Pancreas (tissue), 10 donors: ENCODE results near the gene CHFR. TPM values are rescaled to one million over a fixed set of nuclear protein-coding genes. Genes with fewer than 3 reads are reported as not detected.
"Not testable (repeated sequence)": the region's sequence is repeated elsewhere in the genome, so short reads cannot be mapped to it uniquely, and the experiment has no call there.

ENCODE experiments used
- ATAC-seq, 4 donors: fragments of 200-7000 bp; cut with Tn5 transposase; one replicate each; pipeline versions ENCODE4 v1.8.0 to v1.9.1; 2020; ENCODE audit warnings: mild to moderate bottlenecking in 4 of 4, moderate library complexity in 4 of 4
- DNase-seq, 6 donors: peaks; one replicate each; pipeline ENCODE4 v3.0.0-alpha.2; 2020
- FAIRE-seq: peaks from 2 replicates; lab custom pipeline; 2012; peaks lifted over from hg19 to GRCh38; lab: Jason Lieb, UNC
- H3K27ac ChIP-seq, 4 donors: fragments of 200-600 bp; sonication (generic); 1 replicate in 3 of 4; 2 replicates in 1 of 4; pipeline versions ENCODE4 v1.5.0 to v1.8.0; 2020
- H3K27me3 ChIP-seq, 4 donors: fragments of 200-600 bp; one replicate each; pipeline ENCODE4 v1.8.0; 2021
- H3K36me3 ChIP-seq, 3 donors: fragments of 200-600 bp; sonication (generic) in 1 of 3; one replicate each; pipeline versions ENCODE4 v1.5.0 to v1.8.0; 2020 to 2021
- H3K4me1 ChIP-seq, 3 donors: fragments of 200-600 bp; one replicate each; pipeline ENCODE4 v1.8.0; 2021
- H3K4me3 ChIP-seq, 4 donors: fragments of 200-600 bp; sonication (generic) in 2 of 4; one replicate each; pipeline versions ENCODE4 v1.5.0 to v1.8.0; 2020 to 2021
- H3K9me3 ChIP-seq, 4 donors: fragments of 200-600 bp; one replicate each; pipeline ENCODE4 v1.8.0; 2021
- WGBS, 2 donors: extraction: QIAGEN DNeasy Blood & Tissue Kit; methylation state at CpG; one replicate each; pipeline ENCODE4 v1.1.7; 2013; 5-methylcytosine and 5-hydroxymethylcytosine counted together
- intact Hi-C, 3 donors: fragments of 100-400 bp; cut with DNase I; formaldehyde crosslinking; loops; one replicate each; pipeline versions ENCODE4 v1.11.1 to v1.14.2; 2022
- polyA plus RNA-seq, 2 donors: library from polyadenylated mRNA; stranded (reverse); fragments of 200-250 nt; gene quantifications; one replicate each; pipeline ENCODE4 v1.2.3, GENCODE V29; 2013
- total RNA-seq, 6 donors: library from RNA; stranded (reverse); fragmentation: NEBNext Ultra II Directional in 4 of 6; extraction: Animal tissue kit (Norgen Biotek cat#: 25700) in 4 of 6; gene quantifications; one replicate each; pipeline versions ENCODE4 v1.2.1 to v1.2.4, GENCODE V29; 2021 to 2023
- TF ChIP-seq, protein P1 (sequence below), 4 donors: fragments of 200-600 bp; sonication (generic) in 3 of 4; IDR thresholded peaks; one replicate each; pipeline versions ENCODE4 v1.5.0 to v1.8.0; 2021; ENCODE audit warnings: antibody characterized with exemption in 4 of 4
- donor health status: healthy with polysubstance abuse.
- donor health status: DM: no; HTN: no; CAD: no; lungs with moderate emphysema.
- donor health status: DM: no; HTN: no; CAD: no.
- donor health status: control.
- donor health status: control.
- donor health status: Bipolar disorder and iron deficiency.
- donor health status: DM: yes; HTN: yes; CAD: no.
- donor health status: DM: no; HTN: no; CAD: no.
- donor health status: DM: no; HTN: no; CAD: no.
- donor health status: DM: yes; HTN: yes; CAD: no.

Gene CHFR
- total and polyA plus RNA-seq, 8 donors: 14.9 to 32.3 (median 16.1) TPM

DNA sequence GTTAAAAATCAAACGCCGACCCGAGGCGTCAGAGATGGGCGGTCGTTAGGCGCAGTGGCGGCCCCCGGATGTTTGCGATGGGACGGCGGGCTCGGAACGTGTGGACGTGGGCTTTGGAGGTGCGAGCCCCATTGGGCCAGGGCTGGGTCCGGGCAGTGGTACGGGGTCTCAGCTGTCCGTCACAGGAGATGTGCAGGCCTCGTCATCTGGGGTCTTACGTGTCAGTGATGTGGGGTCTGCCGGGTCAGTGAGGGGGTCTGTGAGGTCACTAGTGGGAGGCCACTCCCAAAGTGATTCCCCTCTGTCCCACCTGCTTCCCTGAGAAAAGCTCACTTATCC is 21.6 kb upstream of the CHFR start:
- TF ChIP-seq, protein P1, sequence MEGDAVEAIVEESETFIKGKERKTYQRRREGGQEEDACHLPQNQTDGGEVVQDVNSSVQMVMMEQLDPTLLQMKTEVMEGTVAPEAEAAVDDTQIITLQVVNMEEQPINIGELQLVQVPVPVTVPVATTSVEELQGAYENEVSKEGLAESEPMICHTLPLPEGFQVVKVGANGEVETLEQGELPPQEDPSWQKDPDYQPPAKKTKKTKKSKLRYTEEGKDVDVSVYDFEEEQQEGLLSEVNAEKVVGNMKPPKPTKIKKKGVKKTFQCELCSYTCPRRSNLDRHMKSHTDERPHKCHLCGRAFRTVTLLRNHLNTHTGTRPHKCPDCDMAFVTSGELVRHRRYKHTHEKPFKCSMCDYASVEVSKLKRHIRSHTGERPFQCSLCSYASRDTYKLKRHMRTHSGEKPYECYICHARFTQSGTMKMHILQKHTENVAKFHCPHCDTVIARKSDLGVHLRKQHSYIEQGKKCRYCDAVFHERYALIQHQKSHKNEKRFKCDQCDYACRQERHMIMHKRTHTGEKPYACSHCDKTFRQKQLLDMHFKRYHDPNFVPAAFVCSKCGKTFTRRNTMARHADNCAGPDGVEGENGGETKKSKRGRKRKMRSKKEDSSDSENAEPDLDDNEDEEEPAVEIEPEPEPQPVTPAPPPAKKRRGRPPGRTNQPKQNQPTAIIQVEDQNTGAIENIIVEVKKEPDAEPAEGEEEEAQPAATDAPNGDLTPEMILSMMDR (IDR thresholded peaks at IDR 0.05): no peak
- WGBS, 2 donors: 0 to 2% methylated on average over 22 of the region's 22 CpGs
- ATAC-seq: peak in 3 of 4 donors; percentile 0 to 3 (median 2)

DNA sequence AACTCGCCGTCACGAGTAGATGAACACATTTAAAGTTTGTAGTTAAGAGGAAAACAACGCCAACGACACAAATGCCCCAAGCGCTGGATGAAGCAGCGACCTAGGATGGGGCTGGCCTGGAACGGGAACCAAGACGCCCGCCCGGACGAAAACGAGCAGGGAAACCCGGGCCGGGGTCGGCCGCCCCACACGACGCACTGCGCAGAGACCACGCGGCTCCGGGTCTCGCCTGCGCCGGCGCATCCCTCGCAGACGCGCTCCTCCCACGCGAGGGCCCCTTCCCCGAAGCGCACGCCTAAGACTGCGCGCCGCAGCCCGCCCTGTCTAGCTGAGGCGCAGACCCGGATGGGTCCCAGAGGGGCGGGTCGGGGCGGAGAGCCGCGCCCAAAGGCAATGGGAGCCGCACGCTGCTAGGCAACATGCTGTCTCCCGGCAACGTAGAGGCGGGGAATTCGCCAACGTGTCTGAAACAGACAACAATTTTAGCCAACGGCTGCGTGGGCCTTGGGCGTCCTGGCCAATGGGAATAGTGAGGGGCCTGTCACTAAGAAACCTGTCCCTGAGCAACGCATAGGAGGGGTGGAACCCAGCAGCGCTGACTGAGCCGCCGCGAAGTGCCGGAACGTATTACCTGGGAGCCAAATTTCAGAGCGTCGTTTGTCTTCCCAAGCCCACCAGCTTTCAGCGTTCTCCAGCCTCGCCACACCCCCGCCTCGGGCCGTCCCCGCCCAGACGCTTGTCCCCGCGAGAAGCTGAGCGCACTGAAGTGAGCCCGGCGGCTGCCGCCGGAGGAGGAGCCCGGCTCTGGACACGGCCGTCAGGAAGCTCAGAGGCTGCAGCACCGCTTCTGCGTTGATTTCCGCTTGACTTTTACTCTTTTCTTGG is 21.0 kb upstream of the CHFR start:
- FAIRE-seq: peak; percentile 86
- TF ChIP-seq, protein P1 (IDR thresholded peaks at IDR 0.05): no peak
- peak; percentile 94 to 98 (median 96) for DNase-seq
- Histone ChIP-seq H3K4me1 (no peaks in the 10 kb centered on the region), H3K27ac (peak overlapping the region; percentile 26 to 66 (median 59)), H3K9me3 (no peaks in the 10 kb centered on the region), H3K36me3 (no peaks in the 10 kb centered on the region), H3K27me3 (no peaks in the 10 kb centered on the region), H3K4me3 (peak overlapping the region; percentile 46 to 62 (median 56))
- intact Hi-C loops: no loop called here
- WGBS, 2 donors: 0 to 1% methylated on average over 83 to 85 of the region's 85 CpGs
- peak; percentile 93 to 96 (median 94) for ATAC-seq

More for the DNA sequence above, 21.6 kb upstream of the CHFR start:
- intact Hi-C loops: no loop called here
- no peaks in the 10 kb centered on the region for H3K27me3 ChIP-seq
- FAIRE-seq (no peak), DNase-seq (peak in 1 of 6 donors; percentile 66)
- no peaks in the 10 kb centered on the region for H3K4me1 ChIP-seq
- H3K9me3 ChIP-seq: no peaks in the 10 kb centered on the region
- H3K4me3 ChIP-seq: peak overlapping the region; percentile 46 to 62 (median 56)
- no peaks in the 10 kb centered on the region for H3K36me3 ChIP-seq
- peak overlapping the region; percentile 25 to 56 (median 40) for H3K27ac ChIP-seq

DNA sequence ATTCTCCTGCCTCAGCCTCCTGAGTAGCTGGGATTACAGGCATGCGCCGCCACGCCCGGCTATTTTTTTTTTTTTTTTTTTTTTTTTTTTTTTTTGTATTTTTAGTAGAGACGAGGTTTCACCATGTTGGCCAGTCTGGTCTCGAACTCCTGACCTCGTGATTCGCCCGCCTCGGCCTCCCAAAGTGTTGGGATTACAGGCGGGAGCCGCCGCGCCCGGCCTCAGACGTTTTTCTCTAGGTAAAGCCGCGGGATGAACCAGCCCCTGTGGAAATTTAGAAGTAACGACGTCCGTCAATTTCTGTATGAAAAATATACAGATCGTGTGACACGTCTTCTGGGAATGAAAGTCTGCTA is 20.4 kb upstream of the CHFR start:
- FAIRE-seq, intact Hi-C loops, H3K27me3 ChIP-seq, H3K36me3 ChIP-seq, H3K9me3 ChIP-seq, ATAC-seq, H3K4me1 ChIP-seq, DNase-seq: not testable (repeated sequence)
- 3 to 9% methylated on average over 21 to 23 of the region's 23 CpGs for WGBS, 2 donors
- Histone ChIP-seq H3K4me3 (peak overlapping the region; percentile 46 to 62 (median 56)), H3K27ac (peak overlapping the region in 2 of 4 donors; percentile 62 to 66)

DNA sequence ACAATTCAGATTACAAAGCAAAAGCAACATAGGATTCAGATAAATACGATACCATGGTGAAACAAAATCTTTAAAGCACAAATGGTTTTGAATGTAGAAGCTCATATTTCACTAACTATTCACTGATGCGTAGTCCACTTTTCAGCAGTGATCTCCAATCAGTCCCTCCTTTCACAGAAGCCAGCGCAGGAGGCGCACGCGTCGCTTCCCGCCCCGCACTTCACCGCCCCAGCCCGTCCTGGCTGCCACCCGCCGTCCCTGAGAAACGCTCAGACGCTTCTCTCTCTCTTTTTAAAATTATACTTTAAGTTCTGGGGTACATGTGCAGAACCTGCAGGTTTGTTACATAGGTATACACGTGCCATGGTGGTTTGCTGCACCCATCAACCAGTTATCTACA is 19.8 kb upstream of the CHFR start:
- no peak overlapping the region for H3K27ac ChIP-seq
- H3K27me3 ChIP-seq: no peaks in the 10 kb centered on the region
- no peaks in the 10 kb centered on the region for H3K36me3 ChIP-seq
- no peaks in the 10 kb centered on the region for H3K4me1 ChIP-seq
- H3K4me3 ChIP-seq: no peak overlapping the region
- DNase-seq (no peak), ATAC-seq (no peak), FAIRE-seq (no peak)
- intact Hi-C loops: no loop called here
- WGBS, 2 donors: 21% methylated on average over 16 of the region's 16 CpGs
- TF ChIP-seq, protein P1 (IDR thresholded peaks at IDR 0.05): no peak
- H3K9me3 ChIP-seq: no peaks in the 10 kb centered on the region

DNA sequence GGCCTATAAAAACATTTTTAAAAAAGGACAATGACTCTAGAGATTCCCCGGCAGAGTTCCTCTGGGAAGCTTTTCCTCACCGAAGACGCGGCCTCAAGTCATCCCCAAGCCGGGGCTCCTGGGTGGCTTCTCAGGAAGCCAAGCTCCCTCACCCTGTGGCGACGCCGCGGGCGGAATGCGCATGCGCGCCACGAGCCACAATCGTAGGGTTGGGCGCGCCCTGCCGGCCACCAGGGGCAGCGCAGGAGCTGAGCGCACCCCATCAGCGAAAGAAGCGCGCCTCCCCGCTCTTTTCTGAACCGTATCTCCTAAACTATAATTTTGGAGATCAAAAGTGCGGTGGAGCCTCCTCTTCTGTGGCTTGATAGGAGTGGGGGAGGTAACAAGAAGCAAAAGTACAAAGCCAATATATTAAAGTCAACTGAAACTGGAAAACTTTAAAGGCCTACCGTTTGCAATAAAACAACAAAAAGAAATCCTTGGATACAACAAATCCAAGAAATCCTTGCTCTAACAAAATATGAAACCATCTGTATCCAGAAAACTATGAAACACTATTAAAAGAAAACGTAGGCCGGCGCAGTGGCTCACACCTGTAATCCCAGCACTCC is 17.4 kb upstream of the CHFR start:
- peak overlapping the region in 2 of 4 donors; percentile 14 for H3K4me3 ChIP-seq
- peak; percentile 19 to 54 (median 50) for ATAC-seq
- H3K9me3 ChIP-seq: no peaks in the 10 kb centered on the region
- intact Hi-C loops: no loop called here
- no peak for FAIRE-seq
- H3K27ac ChIP-seq: no peak overlapping the region
- peak; percentile 60 to 93 (median 82) for DNase-seq
- no peaks in the 10 kb centered on the region for H3K27me3 ChIP-seq
- H3K4me1 ChIP-seq: no peaks in the 10 kb centered on the region
- no peaks in the 10 kb centered on the region for H3K36me3 ChIP-seq
- TF ChIP-seq, protein P1 (IDR thresholded peaks at IDR 0.05): peak; percentile 63 to 86 (median 73)
- WGBS, 2 donors: 10 to 11% methylated on average over 30 of the region's 30 CpGs
